WTC11 (cell line): ENCODE results near the gene SLC2A4RG.

Experiments used
- NFATC4 ChIP-seq: fragments of 250-450 bp; sonication (Bioruptor Pico); IDR thresholded peaks from 2 replicates; pipeline ENCODE4 v1.9.0; 2021; ENCODE audit warnings: mild to moderate bottlenecking
- TF ChIP-seq, protein P1 (sequence below): fragments of 200-600 bp; IDR thresholded peaks from 2 replicates; pipeline ENCODE4 v1.8.0; 2022; ENCODE audit warnings: antibody characterized with exemption
- TF ChIP-seq, protein P2 (sequence below): sonication (generic); formaldehyde crosslinking; IDR thresholded peaks from 2 replicates; pipeline ENCODE4 v1.8.1; 2023; ENCODE audit warnings: mild to moderate bottlenecking, missing genetic modification reagents, moderate library complexity

DNA sequence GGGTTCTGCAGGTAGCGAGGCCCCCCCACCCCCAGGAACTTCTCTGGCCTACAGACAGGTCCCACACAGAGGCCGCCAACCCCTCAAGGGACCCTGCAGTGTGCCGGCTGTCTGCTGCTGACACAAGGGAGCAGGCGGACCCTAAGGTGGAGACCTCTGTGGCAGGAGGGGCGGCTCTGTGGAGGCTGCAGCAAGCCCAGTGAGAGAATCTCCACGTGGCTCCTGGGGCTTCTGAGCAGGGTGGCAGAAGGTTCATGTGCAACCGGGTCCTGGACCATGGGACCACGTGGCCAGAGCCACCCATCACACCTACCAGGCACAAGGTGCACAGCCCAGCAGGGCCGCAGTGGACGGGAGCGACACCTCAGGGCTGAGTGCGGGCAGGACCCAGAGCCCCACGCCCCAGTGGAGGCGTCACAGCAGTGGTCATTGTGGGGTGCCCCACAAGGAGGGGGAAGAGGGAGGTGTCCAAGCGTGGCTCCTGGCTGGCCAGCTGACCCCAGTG lies 36.1 kb upstream of the SLC2A4RG start:
- TF ChIP-seq NFATC4 (CRISPR knock-in tag) = no peak
- TF ChIP-seq, protein P1, sequence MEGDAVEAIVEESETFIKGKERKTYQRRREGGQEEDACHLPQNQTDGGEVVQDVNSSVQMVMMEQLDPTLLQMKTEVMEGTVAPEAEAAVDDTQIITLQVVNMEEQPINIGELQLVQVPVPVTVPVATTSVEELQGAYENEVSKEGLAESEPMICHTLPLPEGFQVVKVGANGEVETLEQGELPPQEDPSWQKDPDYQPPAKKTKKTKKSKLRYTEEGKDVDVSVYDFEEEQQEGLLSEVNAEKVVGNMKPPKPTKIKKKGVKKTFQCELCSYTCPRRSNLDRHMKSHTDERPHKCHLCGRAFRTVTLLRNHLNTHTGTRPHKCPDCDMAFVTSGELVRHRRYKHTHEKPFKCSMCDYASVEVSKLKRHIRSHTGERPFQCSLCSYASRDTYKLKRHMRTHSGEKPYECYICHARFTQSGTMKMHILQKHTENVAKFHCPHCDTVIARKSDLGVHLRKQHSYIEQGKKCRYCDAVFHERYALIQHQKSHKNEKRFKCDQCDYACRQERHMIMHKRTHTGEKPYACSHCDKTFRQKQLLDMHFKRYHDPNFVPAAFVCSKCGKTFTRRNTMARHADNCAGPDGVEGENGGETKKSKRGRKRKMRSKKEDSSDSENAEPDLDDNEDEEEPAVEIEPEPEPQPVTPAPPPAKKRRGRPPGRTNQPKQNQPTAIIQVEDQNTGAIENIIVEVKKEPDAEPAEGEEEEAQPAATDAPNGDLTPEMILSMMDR = no peak
- TF ChIP-seq, protein P2, sequence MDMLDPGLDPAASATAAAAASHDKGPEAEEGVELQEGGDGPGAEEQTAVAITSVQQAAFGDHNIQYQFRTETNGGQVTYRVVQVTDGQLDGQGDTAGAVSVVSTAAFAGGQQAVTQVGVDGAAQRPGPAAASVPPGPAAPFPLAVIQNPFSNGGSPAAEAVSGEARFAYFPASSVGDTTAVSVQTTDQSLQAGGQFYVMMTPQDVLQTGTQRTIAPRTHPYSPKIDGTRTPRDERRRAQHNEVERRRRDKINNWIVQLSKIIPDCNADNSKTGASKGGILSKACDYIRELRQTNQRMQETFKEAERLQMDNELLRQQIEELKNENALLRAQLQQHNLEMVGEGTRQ (CRISPR knock-in tag) = no peak
